Measurements from ENCODE around the gene EPB42.

DNA sequence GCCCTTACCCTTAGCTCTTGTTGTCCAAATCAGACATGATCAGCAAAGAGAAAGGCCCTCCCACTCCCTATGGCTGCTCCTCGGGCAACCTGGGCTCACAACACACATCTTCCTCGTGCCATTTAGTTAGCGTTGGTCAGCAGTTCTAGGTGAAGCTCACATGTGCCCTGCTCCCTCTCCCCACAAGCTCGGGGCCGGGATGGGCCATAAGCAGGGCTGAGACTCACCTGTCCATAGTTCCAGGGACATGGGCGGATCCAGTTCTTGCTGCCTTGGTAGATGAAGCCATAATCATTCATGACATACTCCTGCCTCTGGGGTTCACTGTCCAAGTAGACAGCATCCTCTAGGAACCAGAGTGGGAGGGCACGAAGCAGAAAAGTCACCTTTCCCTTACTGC, 35.5 kb upstream of the EPB42 start:
- TF ChIP-seq POLR2A (IDR thresholded peaks at IDR 0.05; ENCODE audit: borderline replicate concordance, extremely low read depth, insufficient read depth, insufficient read length) (no peak), POLR2AphosphoS5 (IDR thresholded peaks at IDR 0.05; ENCODE audit: low read depth, low read length) (no peak), EZH2 (IDR thresholded peaks at IDR 0.05) (no peak), EZH2phosphoT487 (IDR thresholded peaks at IDR 0.05; ENCODE audit: borderline replicate concordance) (no peak), YY1 (IDR thresholded peaks at IDR 0.05; ENCODE audit: extremely low read depth, insufficient replicate concordance, low read depth, low read length) (no peak), RAD21 (IDR thresholded peaks at IDR 0.05; ENCODE audit: low read depth) (no peak)
- TF ChIP-seq, protein P1, sequence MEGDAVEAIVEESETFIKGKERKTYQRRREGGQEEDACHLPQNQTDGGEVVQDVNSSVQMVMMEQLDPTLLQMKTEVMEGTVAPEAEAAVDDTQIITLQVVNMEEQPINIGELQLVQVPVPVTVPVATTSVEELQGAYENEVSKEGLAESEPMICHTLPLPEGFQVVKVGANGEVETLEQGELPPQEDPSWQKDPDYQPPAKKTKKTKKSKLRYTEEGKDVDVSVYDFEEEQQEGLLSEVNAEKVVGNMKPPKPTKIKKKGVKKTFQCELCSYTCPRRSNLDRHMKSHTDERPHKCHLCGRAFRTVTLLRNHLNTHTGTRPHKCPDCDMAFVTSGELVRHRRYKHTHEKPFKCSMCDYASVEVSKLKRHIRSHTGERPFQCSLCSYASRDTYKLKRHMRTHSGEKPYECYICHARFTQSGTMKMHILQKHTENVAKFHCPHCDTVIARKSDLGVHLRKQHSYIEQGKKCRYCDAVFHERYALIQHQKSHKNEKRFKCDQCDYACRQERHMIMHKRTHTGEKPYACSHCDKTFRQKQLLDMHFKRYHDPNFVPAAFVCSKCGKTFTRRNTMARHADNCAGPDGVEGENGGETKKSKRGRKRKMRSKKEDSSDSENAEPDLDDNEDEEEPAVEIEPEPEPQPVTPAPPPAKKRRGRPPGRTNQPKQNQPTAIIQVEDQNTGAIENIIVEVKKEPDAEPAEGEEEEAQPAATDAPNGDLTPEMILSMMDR (IDR thresholded peaks at IDR 0.05 in 2 of 3, conservative IDR thresholded peaks at IDR 0.05 in 1 of 3; ENCODE audit: borderline replicate concordance in 1 of 3, insufficient read depth in 1 of 3, low read depth in 2 of 3, low read length in 2 of 3), result no peak
- TF ChIP-seq, protein P2, sequence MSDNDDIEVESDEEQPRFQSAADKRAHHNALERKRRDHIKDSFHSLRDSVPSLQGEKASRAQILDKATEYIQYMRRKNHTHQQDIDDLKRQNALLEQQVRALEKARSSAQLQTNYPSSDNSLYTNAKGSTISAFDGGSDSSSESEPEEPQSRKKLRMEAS (IDR thresholded peaks at IDR 0.05), result no peak
- TF ChIP-seq, protein P3, sequence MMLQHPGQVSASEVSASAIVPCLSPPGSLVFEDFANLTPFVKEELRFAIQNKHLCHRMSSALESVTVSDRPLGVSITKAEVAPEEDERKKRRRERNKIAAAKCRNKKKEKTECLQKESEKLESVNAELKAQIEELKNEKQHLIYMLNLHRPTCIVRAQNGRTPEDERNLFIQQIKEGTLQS (IDR thresholded peaks at IDR 0.05), result no peak

Measured in HCT116 (cell line).